Panc1 (cell line): Measurements from ENCODE around the gene DNASE2B. TPM values are rescaled to one million over a fixed set of nuclear protein-coding genes. Genes with fewer than 3 reads are reported as not detected.

Source experiments
- ATAC-seq: fragments of 200-7000 bp; cut with Tn5 transposase; 2 replicates; pipeline ENCODE4 v1.9.1; 2020; ENCODE audit warnings: mild to moderate bottlenecking, moderate library complexity
- BruUV-seq: library from RNA; stranded (reverse); fragments of 400-500 nt; replicated peaks from 2 replicates; lab custom pipeline; 2021; lab: Mats Ljungman, UMichigan
- CTCF ChIA-PET: fragments of 300-600 bp; sonication (Branson Sonifier 250); formaldehyde crosslinking; loops from one replicate; lab custom pipeline; 2022; ENCODE audit warnings: antibody characterized with exemption; lab: Charles Lee
- POLR2A ChIA-PET: fragments of 300-600 bp; sonication (Branson Sonifier 250); formaldehyde crosslinking; loops from one replicate; lab custom pipeline; 2022; ENCODE audit warnings: antibody characterized with exemption; lab: Charles Lee
- DNase-seq: peaks from one replicate; pipeline ENCODE4 v3.0.0-alpha.2; 2010; ENCODE audit warnings: low read depth, low spot score
- H3K27ac ChIP-seq: 2 replicates; pipeline ENCODE4 v1.5.1; 2011; ENCODE audit warnings: mild to moderate bottlenecking, low read length, inconsistent platforms
- H3K27me3 ChIP-seq: fragments of 200-500 bp; sonication (Bioruptor generic); 2 replicates; pipeline ENCODE4 v1.6.0; 2014; ENCODE audit warnings: low read length, inconsistent platforms; ENCODE audit not compliant: control insufficient read depth, insufficient read depth
- H3K36me3 ChIP-seq: fragments of 200-500 bp; sonication (Bioruptor generic); 2 replicates; pipeline ENCODE4 v1.5.1; 2014; ENCODE audit warnings: inconsistent platforms, mild to moderate bottlenecking, low read length, moderate library complexity; ENCODE audit not compliant: control insufficient read depth, insufficient read depth
- H3K4me1 ChIP-seq: 2 replicates; pipeline ENCODE4 v1.5.1; 2011; ENCODE audit warnings: inconsistent platforms, mild to moderate bottlenecking, low read length, moderate library complexity; ENCODE audit not compliant: control insufficient read depth, insufficient read depth
- H3K4me3 ChIP-seq, 2 experiments: 2 replicates each; pipeline ENCODE4 v1.5.1; 2011 to 2012; ENCODE audit warnings: low read depth in 2 of 2, low read length in 2 of 2, mild to moderate bottlenecking in 2 of 2, inconsistent platforms in 1 of 2, moderate library complexity in 1 of 2
- H3K9me3 ChIP-seq: fragments of 200-500 bp; sonication (Bioruptor generic); 2 replicates; pipeline ENCODE4 v1.5.1; 2014; ENCODE audit warnings: low read depth, mild to moderate bottlenecking, inconsistent platforms, low read length, moderate library complexity; ENCODE audit not compliant: control insufficient read depth, insufficient read depth
- CTCF ChIP-seq: fragments of 450-650 bp; IDR thresholded peaks from 2 replicates; pipeline ENCODE4 v1.5.1; 2017; ENCODE audit warnings: mild to moderate bottlenecking
- POLR2AphosphoS5 ChIP-seq: IDR thresholded peaks from 2 replicates; pipeline ENCODE4 v1.6.1; 2012; ENCODE audit warnings: mild to moderate bottlenecking, low read depth, low read length, moderate library complexity
- REST ChIP-seq, 2 experiments: IDR thresholded peaks; 2 replicates each; pipeline ENCODE4 v1.6.1; 2011 to 2012; ENCODE audit warnings: low read depth in 2 of 2, control low read depth in 1 of 2, low read length in 1 of 2, mild to moderate bottlenecking in 1 of 2, moderate library complexity in 1 of 2; ENCODE audit not compliant: insufficient read depth in 1 of 2
- SIN3A ChIP-seq: IDR thresholded peaks from 2 replicates; pipeline ENCODE4 v1.6.1; 2012; ENCODE audit warnings: low read depth, mild to moderate bottlenecking, low read length, moderate library complexity, borderline replicate concordance; ENCODE audit not compliant: insufficient read depth
- TCF7L2 ChIP-seq: IDR thresholded peaks from 2 replicates; pipeline ENCODE4 v1.6.1; 2011; ENCODE audit warnings: mild to moderate bottlenecking, low read depth, low read length, inconsistent platforms
- in situ Hi-C: cut with HindIII; loops from 2 replicates; pipeline ENCODE4 v1.10.0; 2016; ENCODE audit warnings: low sequenced_read_pairs, low pct_unique_long_range_greater_than_20kb
- intact Hi-C: fragments of 100-400 bp; cut with micrococcal nuclease; formaldehyde crosslinking; loops from one replicate; pipeline ENCODE4 v1.10.0; 2022; ENCODE audit not compliant: unreplicated experiment
- total RNA-seq: library from RNA; stranded (reverse); gene quantifications from one replicate; pipeline ENCODE4 v1.2.1, GENCODE V29; 2021; ENCODE audit not compliant: unreplicated experiment

The DNASE2B gene
- total RNA-seq, 1 experiment from 2014 or later = not detected

DNA sequence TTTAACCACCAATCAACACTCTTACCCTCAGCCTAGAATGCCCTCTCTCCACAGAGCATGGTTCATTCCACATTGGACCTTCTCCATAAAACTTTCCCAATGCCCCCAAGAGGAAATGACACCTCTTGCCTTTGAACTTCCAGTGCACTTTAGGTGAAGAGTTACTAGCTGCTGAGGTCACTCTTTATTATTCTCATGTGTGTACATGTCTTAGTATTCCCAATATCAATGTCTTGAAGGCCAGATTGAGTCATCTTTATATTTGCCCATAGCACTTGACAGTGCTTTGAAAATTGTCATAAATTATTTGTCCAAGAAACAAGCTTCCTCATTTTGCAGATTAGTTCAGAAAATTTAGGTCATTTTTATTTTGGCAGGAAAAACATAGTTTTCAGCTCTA lies 8.1 kb upstream of the DNASE2B start:
- H3K9me3 ChIP-seq = no peaks in the 10 kb centered on the region
- CTCF ChIA-PET = no interaction called here
- ATAC-seq = no peak
- H3K4me1 ChIP-seq = no peaks in the 10 kb centered on the region
- in situ Hi-C loops (no loop called here), intact Hi-C loops (no loop called here)
- H3K4me3 ChIP-seq = no peak overlapping the region
- H3K27me3 ChIP-seq = no peaks in the 10 kb centered on the region
- DNase-seq = no peak
- H3K27ac ChIP-seq = no peak overlapping the region
- no TSS peak for BruUV-seq
- H3K36me3 ChIP-seq = no peaks in the 10 kb centered on the region
- no peak for TF ChIP-seq TCF7L2
- no peak for TF ChIP-seq REST (IDR thresholded peaks at IDR 0.05; ENCODE audit: insufficient read depth in 1 of 2, low read depth in 2 of 2, low read length in 1 of 2)
- no peak for TF ChIP-seq POLR2AphosphoS5
- no peak for TF ChIP-seq SIN3A
- no peak for TF ChIP-seq CTCF
- POLR2A ChIA-PET = no interaction called here

- in situ Hi-C loops (no loop called here), intact Hi-C loops (no loop called here)
- ChIA-PET CTCF (no interaction called here), POLR2A (interaction anchor here (1.0 kb wide), 1 partner anchor 8 kb away, joined by 5 read pairs; no protein-coding TSS in a partner anchor)
- DNase-seq = no peak
- H3K9me3 ChIP-seq = no peaks in the 10 kb centered on the region; the same call in 1 of the 2 replicates
- no peak overlapping the region for H3K27ac ChIP-seq
- H3K36me3 ChIP-seq = no peaks in the 10 kb centered on the region
- no peak for TF ChIP-seq REST (IDR thresholded peaks at IDR 0.05; ENCODE audit: insufficient read depth in 1 of 2, low read depth in 2 of 2, low read length in 1 of 2)
- no peak for TF ChIP-seq TCF7L2
- TF ChIP-seq POLR2AphosphoS5 = no peak
- TF ChIP-seq CTCF = 0 out of 2 replicates have a peak, but pooled peaks have one; percentile 6
- no peak for TF ChIP-seq SIN3A
- no peak for ATAC-seq
- H3K4me1 ChIP-seq = no peaks in the 10 kb centered on the region
- no peaks in the 10 kb centered on the region for H3K27me3 ChIP-seq
- BruUV-seq = no TSS peak
- H3K4me3 ChIP-seq = no peak overlapping the region
These were observed 2.9 kb downstream of the DNASE2B start for GRCh38 chr1:84401156-84401555.
